ENCODE data around the gene SMC1B.

DNA sequence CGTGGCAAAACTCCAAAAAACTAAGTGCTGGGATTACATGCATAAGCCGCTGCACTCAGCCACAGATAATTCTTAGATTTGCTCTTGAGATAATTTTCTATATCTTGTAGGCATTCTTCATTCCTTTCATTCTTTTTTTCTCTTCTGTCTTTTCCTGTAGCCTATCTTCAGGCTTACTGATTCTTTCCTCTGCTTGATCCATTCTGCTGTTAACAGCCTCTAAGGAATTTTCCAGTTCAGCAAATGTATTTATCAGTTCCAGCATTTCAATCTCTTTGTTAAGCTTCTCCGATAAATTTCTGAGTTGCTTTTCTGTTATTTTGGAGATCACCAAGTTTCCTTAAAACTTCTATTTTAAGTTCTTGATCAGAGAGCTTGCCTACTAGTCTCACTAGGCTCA, 46.7 kb downstream of the SMC1B start:
- no peak for TF ChIP-seq NRF1 (conservative IDR thresholded peaks at IDR 0.05 in 1 of 2, IDR thresholded peaks at IDR 0.05 in 1 of 2)
- TF ChIP-seq POLR2A (conservative IDR thresholded peaks at IDR 0.05), result no peak
- TF ChIP-seq, protein P1, sequence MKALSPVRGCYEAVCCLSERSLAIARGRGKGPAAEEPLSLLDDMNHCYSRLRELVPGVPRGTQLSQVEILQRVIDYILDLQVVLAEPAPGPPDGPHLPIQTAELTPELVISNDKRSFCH (CRISPR knock-in tag; IDR thresholded peaks at IDR 0.05), result no peak
- TF ChIP-seq, protein P1 (tag; IDR thresholded peaks at IDR 0.05), result no peak
- no peak for TF ChIP-seq NFATC3 (IDR thresholded peaks at IDR 0.05)
- TF ChIP-seq JUN (IDR thresholded peaks at IDR 0.05; ENCODE audit: borderline replicate concordance, low read depth, low read length), result no peak
- no peak for TF ChIP-seq JUN (CRISPR knock-in tag; IDR thresholded peaks at IDR 0.05; ENCODE audit: borderline replicate concordance)
- no peak for TF ChIP-seq HSF4 (CRISPR knock-in tag; IDR thresholded peaks at IDR 0.05; ENCODE audit: borderline replicate concordance)
- TF ChIP-seq, protein P2, sequence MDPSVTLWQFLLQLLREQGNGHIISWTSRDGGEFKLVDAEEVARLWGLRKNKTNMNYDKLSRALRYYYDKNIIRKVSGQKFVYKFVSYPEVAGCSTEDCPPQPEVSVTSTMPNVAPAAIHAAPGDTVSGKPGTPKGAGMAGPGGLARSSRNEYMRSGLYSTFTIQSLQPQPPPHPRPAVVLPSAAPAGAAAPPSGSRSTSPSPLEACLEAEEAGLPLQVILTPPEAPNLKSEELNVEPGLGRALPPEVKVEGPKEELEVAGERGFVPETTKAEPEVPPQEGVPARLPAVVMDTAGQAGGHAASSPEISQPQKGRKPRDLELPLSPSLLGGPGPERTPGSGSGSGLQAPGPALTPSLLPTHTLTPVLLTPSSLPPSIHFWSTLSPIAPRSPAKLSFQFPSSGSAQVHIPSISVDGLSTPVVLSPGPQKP (CRISPR knock-in tag; IDR thresholded peaks at IDR 0.05), result no peak

Measured in K562 (cell line).